AG10803 (cell line): Measurements from ENCODE around the gene PTK7.

Experiments
- DNase-seq: peaks from one replicate; pipeline ENCODE4 v3.0.0; 2010; ENCODE audit warnings: low read depth
- H3K4me3 ChIP-seq: 2 replicates; pipeline ENCODE4 v1.5.1; 2011; ENCODE audit warnings: mild to moderate bottlenecking, low read length, control low read depth
- TF ChIP-seq, protein P1 (sequence below): conservative IDR thresholded peaks from 2 replicates; pipeline ENCODE4 v1.5.1; 2011; ENCODE audit warnings: mild to moderate bottlenecking, low read length, control low read depth, inconsistent platforms

Gene PTK7

DNA sequence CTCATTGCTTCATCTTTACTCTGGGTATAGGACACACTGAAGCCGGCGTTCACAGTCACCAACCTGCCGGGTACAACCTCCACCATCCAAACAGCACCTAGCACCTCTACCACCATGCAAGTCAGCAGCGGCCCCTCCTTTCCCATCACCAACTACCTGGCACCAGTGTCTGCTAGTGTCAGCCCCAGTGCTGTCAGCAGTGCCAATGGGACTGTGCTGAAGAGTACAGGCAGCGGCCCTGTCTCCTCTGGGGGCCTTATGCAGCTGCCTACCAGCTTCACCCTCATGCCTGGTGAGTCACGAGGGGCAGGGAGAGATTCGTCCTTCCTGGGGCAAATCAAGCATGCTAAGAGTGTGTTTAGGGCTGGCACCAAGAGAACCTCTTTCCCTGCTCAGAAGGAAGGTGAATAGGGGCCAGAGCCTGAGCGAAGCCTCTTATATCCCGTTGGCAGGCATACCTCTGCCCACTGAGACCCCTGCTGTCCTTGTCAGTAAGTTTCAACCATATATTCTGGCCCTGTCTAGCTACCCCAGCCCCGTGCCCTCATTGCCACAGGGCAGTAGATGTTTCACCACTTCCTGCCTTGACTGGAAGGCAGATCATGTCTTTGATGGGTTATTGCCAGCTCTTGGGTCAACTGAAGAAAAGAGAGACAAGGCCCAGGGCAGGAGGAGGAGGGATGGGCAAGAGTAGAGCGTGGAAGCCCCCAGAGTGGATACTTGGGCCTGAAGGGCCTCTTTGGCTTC lies 99.7 kb downstream of the PTK7 start:
- H3K4me3 ChIP-seq, result no peak overlapping the region
- peak; percentile 35 for DNase-seq
- TF ChIP-seq, protein P1, sequence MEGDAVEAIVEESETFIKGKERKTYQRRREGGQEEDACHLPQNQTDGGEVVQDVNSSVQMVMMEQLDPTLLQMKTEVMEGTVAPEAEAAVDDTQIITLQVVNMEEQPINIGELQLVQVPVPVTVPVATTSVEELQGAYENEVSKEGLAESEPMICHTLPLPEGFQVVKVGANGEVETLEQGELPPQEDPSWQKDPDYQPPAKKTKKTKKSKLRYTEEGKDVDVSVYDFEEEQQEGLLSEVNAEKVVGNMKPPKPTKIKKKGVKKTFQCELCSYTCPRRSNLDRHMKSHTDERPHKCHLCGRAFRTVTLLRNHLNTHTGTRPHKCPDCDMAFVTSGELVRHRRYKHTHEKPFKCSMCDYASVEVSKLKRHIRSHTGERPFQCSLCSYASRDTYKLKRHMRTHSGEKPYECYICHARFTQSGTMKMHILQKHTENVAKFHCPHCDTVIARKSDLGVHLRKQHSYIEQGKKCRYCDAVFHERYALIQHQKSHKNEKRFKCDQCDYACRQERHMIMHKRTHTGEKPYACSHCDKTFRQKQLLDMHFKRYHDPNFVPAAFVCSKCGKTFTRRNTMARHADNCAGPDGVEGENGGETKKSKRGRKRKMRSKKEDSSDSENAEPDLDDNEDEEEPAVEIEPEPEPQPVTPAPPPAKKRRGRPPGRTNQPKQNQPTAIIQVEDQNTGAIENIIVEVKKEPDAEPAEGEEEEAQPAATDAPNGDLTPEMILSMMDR, result no peak

DNA sequence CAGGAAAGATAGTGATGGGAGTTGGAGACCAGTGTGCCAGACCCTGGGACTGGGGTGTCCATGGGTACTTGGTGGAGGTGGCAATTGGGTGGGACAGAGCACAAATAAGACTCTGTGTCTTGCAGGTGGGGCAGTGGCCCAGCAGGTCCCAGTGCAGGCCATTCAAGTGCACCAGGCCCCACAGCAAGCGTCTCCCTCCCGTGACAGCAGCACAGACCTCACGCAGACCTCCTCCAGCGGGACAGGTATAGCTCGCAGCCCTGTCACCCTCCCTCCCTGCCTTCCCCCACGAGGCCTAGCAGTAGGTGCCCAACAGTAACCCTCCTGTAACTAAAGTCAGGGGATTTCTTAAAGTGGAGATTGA lies 100.3 kb downstream of the PTK7 start:
- no peak overlapping the region for H3K4me3 ChIP-seq
- no peak for DNase-seq
- TF ChIP-seq, protein P1, result no peak

DNA sequence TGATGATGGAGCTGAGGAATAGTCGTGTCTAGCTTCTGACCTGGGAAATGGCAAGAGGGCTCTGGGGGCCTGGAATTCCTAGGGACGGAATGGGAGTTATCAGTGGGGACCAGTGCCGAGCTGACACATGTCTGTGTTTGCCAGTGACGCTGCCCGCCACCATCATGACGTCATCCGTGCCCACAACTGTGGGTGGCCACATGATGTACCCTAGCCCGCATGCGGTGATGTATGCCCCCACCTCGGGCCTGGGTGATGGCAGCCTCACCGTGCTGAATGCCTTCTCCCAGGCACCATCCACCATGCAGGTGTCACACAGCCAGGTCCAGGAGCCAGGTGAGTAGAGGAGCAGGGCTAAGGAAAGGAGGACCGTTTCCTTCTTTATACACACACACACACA lies 102.0 kb downstream of the PTK7 start:
- no peak for DNase-seq
- TF ChIP-seq, protein P1, result no peak
- no peak overlapping the region for H3K4me3 ChIP-seq

DNA sequence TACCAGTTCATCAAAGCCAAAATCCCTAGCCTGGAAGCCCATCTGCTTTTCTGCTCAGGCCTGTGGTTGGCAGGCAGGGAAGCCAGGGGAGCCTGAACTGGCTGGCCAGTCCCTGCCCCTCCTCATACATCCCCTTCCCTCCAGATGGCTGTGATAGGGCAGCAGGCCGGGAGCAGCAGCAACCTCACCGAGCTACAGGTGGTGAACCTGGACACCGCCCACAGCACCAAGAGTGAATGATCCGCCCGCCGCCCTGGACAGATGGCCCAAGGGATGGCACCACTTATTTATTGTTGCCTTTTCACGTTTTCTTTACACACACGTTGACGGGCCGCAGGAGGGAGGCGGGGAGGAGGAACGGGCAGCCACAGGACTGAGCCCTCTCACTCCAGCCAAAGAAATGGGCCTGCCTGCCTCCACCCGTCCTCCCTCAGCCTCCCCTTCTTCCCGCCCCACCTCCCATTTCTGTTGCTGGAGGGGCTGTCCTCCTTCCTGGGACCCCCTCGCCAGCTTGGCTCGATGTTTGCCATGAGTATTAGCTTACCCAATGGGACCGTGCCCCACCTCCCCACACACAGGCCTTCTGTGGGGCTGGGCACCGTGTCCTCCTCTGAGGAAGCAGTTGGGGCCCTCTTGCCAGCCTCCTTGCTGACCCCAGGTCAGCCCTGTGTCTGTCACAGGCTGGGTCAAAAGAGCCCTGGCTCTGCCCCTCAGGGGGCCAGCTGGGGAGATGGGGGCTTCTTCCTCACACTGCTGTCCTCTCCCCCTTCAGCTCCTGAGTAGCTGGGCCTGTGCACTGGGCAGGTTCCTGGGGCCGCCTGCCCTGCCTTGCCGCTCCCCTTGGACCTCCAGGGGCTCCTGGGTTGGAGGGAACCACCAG lies 103.1 kb downstream of the PTK7 start:
- H3K4me3 ChIP-seq, result no peak overlapping the region
- no peak for DNase-seq
- TF ChIP-seq, protein P1, result no peak

DNA sequence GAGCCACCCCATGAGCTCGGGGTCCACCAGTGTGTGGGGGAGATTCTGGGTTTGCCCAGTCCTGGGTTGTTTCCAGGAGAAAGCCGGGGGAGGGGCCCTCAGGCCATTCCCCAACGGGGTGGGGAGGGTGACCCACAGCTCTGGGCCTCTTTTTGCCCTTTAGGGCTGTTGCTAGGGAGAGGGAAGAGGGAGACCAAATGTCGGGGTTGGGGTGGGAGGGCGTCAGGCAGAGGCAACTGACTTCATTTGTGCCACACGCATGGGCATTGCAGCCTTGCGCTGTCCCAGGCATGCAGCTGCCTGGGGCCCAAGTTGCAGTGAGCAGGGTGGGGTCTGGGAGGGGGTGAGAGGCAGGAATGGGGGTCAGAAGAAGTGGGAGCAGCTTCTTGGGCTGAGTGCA lies 103.9 kb downstream of the PTK7 start:
- TF ChIP-seq, protein P1, result no peak

DNA sequence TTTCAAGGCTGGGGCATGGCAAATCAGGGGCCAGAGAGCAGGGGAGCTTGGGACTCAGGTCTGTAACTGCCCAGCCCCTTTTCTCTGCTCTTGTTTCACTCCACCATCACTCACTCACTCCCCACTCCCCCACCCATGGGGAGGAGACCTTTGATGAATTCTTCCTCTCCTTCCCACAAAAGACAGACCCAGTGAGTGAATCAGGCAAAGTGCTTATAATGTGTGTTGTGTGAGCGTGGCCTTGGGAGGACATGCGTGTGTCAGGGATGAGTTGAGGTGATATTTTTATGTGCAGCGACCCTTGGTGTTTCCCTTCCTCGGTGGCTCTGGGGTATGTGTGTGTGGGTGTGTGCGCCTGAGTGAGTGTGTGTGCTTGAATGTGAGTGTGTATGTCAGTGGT lies 104.9 kb downstream of the PTK7 start:
- DNase-seq, result no peak
- H3K4me3 ChIP-seq, result no peak overlapping the region
- TF ChIP-seq, protein P1, result no peak

More for the DNA sequence above, 103.9 kb downstream of the PTK7 start:
- H3K4me3 ChIP-seq, result no peak overlapping the region
- DNase-seq, result no peak

DNA sequence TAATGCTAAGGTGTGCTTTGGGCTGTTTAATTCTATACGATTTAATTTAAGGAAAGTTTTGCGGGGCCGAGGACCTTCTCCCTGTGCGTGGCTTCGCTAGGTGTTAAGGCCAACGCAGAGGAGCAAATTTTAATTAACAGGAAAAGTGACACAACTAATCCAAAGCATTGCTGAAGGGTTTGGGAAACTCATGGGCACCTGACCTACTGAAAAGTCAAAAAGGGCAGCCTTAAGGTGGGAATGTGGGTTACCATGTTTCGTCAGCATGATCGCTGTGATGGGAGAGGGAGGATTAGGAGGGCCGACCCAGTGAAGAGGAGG lies 105.5 kb downstream of the PTK7 start:
- TF ChIP-seq, protein P1, result no peak
- DNase-seq, result no peak
- peak overlapping the region; percentile 87 for H3K4me3 ChIP-seq
